PC-9 (cell line): ENCODE data around the gene NMT2. TPM values are rescaled to one million over a fixed set of nuclear protein-coding genes. Genes with fewer than 3 reads are reported as not detected.

Source experiments
- BruUV-seq: library from RNA; stranded (reverse); fragments of 400-500 nt; replicated peaks from 2 replicates; lab custom pipeline; 2021; lab: Mats Ljungman, UMichigan
- CTCF ChIA-PET: fragments of 300-600 bp; sonication (Branson Sonifier 250); formaldehyde crosslinking; loops from one replicate; lab custom pipeline; 2022; ENCODE audit warnings: antibody characterized with exemption; lab: Charles Lee
- POLR2A ChIA-PET: fragments of 300-600 bp; sonication (Branson Sonifier 250); formaldehyde crosslinking; loops from one replicate; lab custom pipeline; 2022; ENCODE audit warnings: antibody characterized with exemption; ENCODE audit not compliant: unreplicated experiment; lab: Charles Lee
- DNase-seq, 2 experiments: peaks; one replicate each; pipeline versions ENCODE4 v3.0.0 to v3.0.0-alpha.2; 2015 to 2022; ENCODE audit warnings: mixed read lengths in 1 of 2
- H2AFZ ChIP-seq: fragments of 200-600 bp; sonication (generic); 2 replicates; pipeline ENCODE4 v1.8.1; 2017; ENCODE audit warnings: antibody characterized with exemption
- H3F3A ChIP-seq: fragments of 200-600 bp; sonication (generic); 2 replicates; pipeline ENCODE4 v1.8.1; 2017; ENCODE audit warnings: antibody characterized with exemption, mild to moderate bottlenecking, low read depth; ENCODE audit not compliant: insufficient read depth
- H3K27ac ChIP-seq: fragments of 200-600 bp; sonication (generic); 2 replicates; pipeline ENCODE4 v1.6.1; 2016; ENCODE audit warnings: mixed run types
- H3K27me3 ChIP-seq: fragments of 200-600 bp; sonication (generic); 2 replicates; pipeline ENCODE4 v1.6.1; 2016; ENCODE audit warnings: low read depth, mixed run types; ENCODE audit not compliant: insufficient read depth
- H3K36me3 ChIP-seq: fragments of 200-600 bp; sonication (generic); 2 replicates; pipeline ENCODE4 v1.6.1; 2016; ENCODE audit warnings: low read depth, mixed run types
- H3K4me1 ChIP-seq: fragments of 200-600 bp; sonication (generic); replicated peaks from 2 replicates; pipeline ENCODE4 v1.6.1; 2016; ENCODE audit warnings: mixed run types; ENCODE audit not compliant: insufficient read depth
- H3K4me2 ChIP-seq: fragments of 200-600 bp; sonication (generic); 2 replicates; pipeline ENCODE4 v1.6.1; 2017; ENCODE audit warnings: mixed run types
- H3K4me3 ChIP-seq: fragments of 200-600 bp; sonication (generic); 2 replicates; pipeline ENCODE4 v1.6.1; 2016; ENCODE audit warnings: mixed run types
- H3K79me2 ChIP-seq: fragments of 200-600 bp; sonication (generic); 2 replicates; pipeline ENCODE4 v1.6.1; 2017; ENCODE audit warnings: low read depth, mixed run types
- H3K9me2 ChIP-seq: fragments of 200-600 bp; sonication (generic); 2 replicates; pipeline ENCODE4 v1.8.1; 2017; ENCODE audit warnings: mild to moderate bottlenecking; ENCODE audit not compliant: insufficient read depth
- H3K9me3 ChIP-seq: fragments of 200-600 bp; sonication (generic); 2 replicates; pipeline ENCODE4 v1.8.1; 2016; ENCODE audit warnings: low read depth; ENCODE audit not compliant: insufficient read depth
- H4K20me1 ChIP-seq: fragments of 200-600 bp; sonication (generic); 2 replicates; pipeline ENCODE4 v1.8.1; 2017; ENCODE audit not compliant: insufficient read depth
- EZH2 ChIP-seq: fragments of 200-600 bp; sonication (generic); IDR thresholded peaks from 2 replicates; pipeline ENCODE4 v1.8.0; 2017; ENCODE audit warnings: antibody characterized with exemption, low read depth
- intact Hi-C: fragments of 100-400 bp; cut with micrococcal nuclease; formaldehyde crosslinking; loops from one replicate; pipeline ENCODE4 v1.10.0; 2022; ENCODE audit not compliant: unreplicated experiment
- total RNA-seq: library from RNA; stranded (reverse); gene quantifications from 2 replicates; pipeline ENCODE4 v1.2.3, GENCODE V29; 2021
- TF ChIP-seq, protein P1 (sequence below): fragments of 200-600 bp; sonication (generic); conservative IDR thresholded peaks from 2 replicates; pipeline ENCODE4 v1.6.1; 2017; ENCODE audit warnings: mixed run types, antibody characterized with exemption, mild to moderate bottlenecking, moderate library complexity

Gene NMT2
- total RNA-seq, 1 experiment from 2014 or later, result 11.0 TPM

DNA sequence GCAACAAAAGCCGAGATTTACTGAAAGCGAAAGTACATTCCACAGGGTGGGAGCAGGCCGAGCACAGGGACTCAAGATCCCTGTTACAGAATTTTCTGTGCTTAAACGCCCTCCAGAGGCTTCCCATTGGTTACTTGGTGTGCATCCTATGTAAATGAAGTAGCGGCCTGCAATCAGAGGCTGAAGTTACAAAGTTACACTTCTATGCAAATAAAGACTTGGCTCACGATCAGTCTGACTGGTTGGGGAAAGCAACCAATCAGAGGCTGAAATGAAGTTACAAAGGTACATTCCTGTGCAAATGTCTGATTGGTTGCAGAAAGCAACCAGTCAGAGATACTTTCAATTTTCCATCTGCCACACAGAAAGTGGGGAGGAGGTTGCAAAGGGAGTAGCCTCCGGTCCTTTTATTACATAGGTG lies 84.0 kb downstream of the NMT2 start:
- POLR2A ChIA-PET, result interaction anchor here (0.6 kb wide), 1 partner anchor 130 kb away, joined by 3 read pairs; the partner anchor contains the start of gene DCLRE1C
- no TSS peak for BruUV-seq
- Histone ChIP-seq H3F3A (peaks cover 4% of the 10 kb centered on the region; the same call in 1 of the 2 replicates), H3K9me3 (no peaks in the 10 kb centered on the region), H4K20me1 (no peaks in the 10 kb centered on the region), H3K36me3 (no peaks in the 10 kb centered on the region), H3K27ac (peak overlapping the region; percentile 44), H3K9me2 (no peaks in the 10 kb centered on the region), H3K4me2 (peak overlapping the region; percentile 89), H3K4me3 (peak overlapping the region; percentile 58), H3K4me1 (peaks cover 10% of the 10 kb centered on the region), H3K27me3 (no peaks in the 10 kb centered on the region), H2AFZ (peak overlapping the region; percentile 82), H3K79me2 (no peaks in the 10 kb centered on the region)
- no peak for TF ChIP-seq EZH2
- TF ChIP-seq, protein P1, sequence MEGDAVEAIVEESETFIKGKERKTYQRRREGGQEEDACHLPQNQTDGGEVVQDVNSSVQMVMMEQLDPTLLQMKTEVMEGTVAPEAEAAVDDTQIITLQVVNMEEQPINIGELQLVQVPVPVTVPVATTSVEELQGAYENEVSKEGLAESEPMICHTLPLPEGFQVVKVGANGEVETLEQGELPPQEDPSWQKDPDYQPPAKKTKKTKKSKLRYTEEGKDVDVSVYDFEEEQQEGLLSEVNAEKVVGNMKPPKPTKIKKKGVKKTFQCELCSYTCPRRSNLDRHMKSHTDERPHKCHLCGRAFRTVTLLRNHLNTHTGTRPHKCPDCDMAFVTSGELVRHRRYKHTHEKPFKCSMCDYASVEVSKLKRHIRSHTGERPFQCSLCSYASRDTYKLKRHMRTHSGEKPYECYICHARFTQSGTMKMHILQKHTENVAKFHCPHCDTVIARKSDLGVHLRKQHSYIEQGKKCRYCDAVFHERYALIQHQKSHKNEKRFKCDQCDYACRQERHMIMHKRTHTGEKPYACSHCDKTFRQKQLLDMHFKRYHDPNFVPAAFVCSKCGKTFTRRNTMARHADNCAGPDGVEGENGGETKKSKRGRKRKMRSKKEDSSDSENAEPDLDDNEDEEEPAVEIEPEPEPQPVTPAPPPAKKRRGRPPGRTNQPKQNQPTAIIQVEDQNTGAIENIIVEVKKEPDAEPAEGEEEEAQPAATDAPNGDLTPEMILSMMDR, result no peak
- CTCF ChIA-PET, result interaction anchor here (0.8 kb wide), 1 partner anchor 131 kb away, joined by 3 read pairs; no protein-coding TSS in a partner anchor
- DNase-seq, result peak; percentile 75 to 96
- intact Hi-C loops, result loop anchor here (1.0 kb wide), 2 partner anchors 93 to 130 kb away; partner anchors contain the start of gene DCLRE1C

DNA sequence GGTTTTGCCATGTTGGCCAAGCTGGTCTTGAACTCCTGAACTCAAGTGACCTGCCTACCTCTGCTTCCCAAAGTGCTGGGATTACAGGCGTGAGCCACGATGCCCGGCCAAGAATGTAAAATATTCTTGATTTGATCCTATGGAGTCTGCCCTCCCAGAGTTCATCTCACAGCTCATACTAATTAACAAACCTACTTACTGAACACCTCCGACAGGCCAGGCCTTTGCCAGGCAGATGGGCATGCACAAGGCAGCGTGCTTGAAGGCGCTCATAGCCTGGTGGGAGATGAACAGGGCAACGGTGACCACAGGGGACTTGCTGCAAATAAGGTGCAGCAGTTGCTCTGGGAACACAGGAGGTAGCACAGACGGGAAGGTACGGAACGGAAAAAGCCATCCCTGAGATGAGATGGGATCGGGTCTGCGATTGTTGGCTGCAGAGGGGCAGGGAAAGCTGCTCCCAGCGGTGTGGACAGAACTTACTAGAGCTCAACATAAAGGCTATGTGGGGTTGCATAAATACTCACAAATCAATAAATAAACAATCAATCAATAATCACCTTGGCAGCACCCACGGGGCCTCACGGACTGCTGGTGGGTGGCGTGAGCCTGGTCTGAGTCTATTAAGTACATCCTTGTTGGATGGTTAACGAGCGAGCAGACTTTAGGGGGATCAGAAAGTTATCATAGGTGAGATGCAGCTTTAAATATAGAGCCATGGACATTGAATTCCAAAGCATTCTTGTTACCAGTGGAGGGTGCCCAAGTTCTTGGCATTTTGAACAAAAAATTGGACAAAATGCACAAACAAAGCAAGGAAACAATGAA lies 84.6 kb downstream of the NMT2 start:
- peaks cover 10% of the 10 kb centered on the region for H3K4me1 ChIP-seq
- DNase-seq, result no peak
- peak overlapping the region; percentile 44 for H3K27ac ChIP-seq
- TF ChIP-seq, protein P1, result no peak; the same call in 1 of the 2 replicates
- no peak for TF ChIP-seq EZH2
- intact Hi-C loops, result loop anchor here (1.0 kb wide), 2 partner anchors 93 to 130 kb away; partner anchors contain the start of gene DCLRE1C
- H3K4me3 ChIP-seq, result peak overlapping the region; percentile 58
- POLR2A ChIA-PET, result no interaction called here
- no peaks in the 10 kb centered on the region for H3K27me3 ChIP-seq
- H4K20me1 ChIP-seq, result no peaks in the 10 kb centered on the region
- H3K9me2 ChIP-seq, result no peaks in the 10 kb centered on the region
- H3K4me2 ChIP-seq, result peak overlapping the region; percentile 89
- CTCF ChIA-PET, result interaction anchor here (0.8 kb wide), 1 partner anchor 131 kb away, joined by 3 read pairs; no protein-coding TSS in a partner anchor
- H3K36me3 ChIP-seq, result no peaks in the 10 kb centered on the region
- no peaks in the 10 kb centered on the region for H3K9me3 ChIP-seq
- peaks cover 4% of the 10 kb centered on the region; the same call in 1 of the 2 replicates for H3F3A ChIP-seq
- no peaks in the 10 kb centered on the region for H3K79me2 ChIP-seq
- TSS peak; percentile 15 for BruUV-seq
- peak overlapping the region; percentile 82 for H2AFZ ChIP-seq

DNA sequence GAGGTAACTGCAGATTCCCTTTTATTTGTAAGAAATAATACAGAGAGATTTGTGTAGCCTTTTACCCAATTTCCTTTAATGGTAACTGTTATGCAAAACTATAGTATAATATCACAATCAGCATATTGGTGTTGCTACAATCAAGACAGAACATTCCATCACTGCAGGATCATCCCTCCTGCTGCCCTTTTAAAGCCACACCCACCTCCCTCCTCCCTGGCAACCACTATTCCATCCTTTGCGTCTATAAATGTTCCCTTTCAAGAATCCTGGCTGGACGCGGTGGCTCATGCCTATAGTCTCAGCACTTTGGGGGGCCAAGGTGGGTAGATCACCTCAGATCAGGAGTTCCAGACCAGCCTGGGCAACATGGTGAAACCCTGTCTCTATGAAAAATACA lies 93.1 kb downstream of the NMT2 start:
- CTCF ChIA-PET, result no interaction called here
- TF ChIP-seq, protein P1, result no peak
- TF ChIP-seq EZH2, result no peak
- intact Hi-C loops, result no loop called here
- no peaks in the 10 kb centered on the region for H3K27me3 ChIP-seq
- no TSS peak for BruUV-seq
- H3K27ac ChIP-seq, result no peak overlapping the region
- H3K36me3 ChIP-seq, result no peaks in the 10 kb centered on the region
- no peaks in the 10 kb centered on the region for H3K4me1 ChIP-seq
- DNase-seq, result no peak
- no peak overlapping the region for H3K4me3 ChIP-seq
- H4K20me1 ChIP-seq, result no peaks in the 10 kb centered on the region
- no peaks in the 10 kb centered on the region for H3K79me2 ChIP-seq
- H3K9me3 ChIP-seq, result no peaks in the 10 kb centered on the region; the same call in 1 of the 2 replicates
- H3K4me2 ChIP-seq, result no peak overlapping the region
- no peaks in the 10 kb centered on the region for H3K9me2 ChIP-seq
- no peak overlapping the region for H2AFZ ChIP-seq
- H3F3A ChIP-seq, result no peaks in the 10 kb centered on the region
- POLR2A ChIA-PET, result no interaction called here
